GM10248 (cell line): Measurements from ENCODE around the gene IL23R.

Experiments
- CTCF ChIA-PET: fragments of 300-600 bp; sonication (Branson Sonifier 250); formaldehyde crosslinking; extraction: SDS; loops from one replicate; lab custom pipeline; 2021; ENCODE audit warnings: antibody characterized with exemption; lab: Yijun Ruan, JAX
- POLR2A ChIA-PET: fragments of 350-650 bp; sonication (Branson Sonifier 250); formaldehyde crosslinking; extraction: SDS; loops from one replicate; lab custom pipeline; 2020; ENCODE audit warnings: antibody characterized with exemption; lab: Yijun Ruan, JAX
- DNase-seq: peaks from one replicate; pipeline ENCODE4 v3.0.0; 2012; ENCODE audit errors: extremely low spot score
- CTCF ChIP-seq: IDR thresholded peaks from 2 replicates; pipeline ENCODE4 v1.5.1; 2012; ENCODE audit warnings: mild to moderate bottlenecking, low read depth; ENCODE audit errors: extremely low read depth, missing control alignments, control extremely low read depth

Gene IL23R

GRCh38 chr1:67228791-67229190, 62.5 kb downstream of the IL23R start:
- ChIA-PET CTCF (interaction anchor here (1.5 to 3.1 kb wide), 3 partner anchors 16 to 272 kb away, joined by 3 to 23 read pairs (median 6); no protein-coding TSS in a partner anchor), POLR2A (no interaction called here)
- no peak for DNase-seq
- TF ChIP-seq CTCF, result no peak

GRCh38 chr1:67230539-67230938, 64.3 kb downstream of the IL23R start:
- POLR2A ChIA-PET, result no interaction called here
- TF ChIP-seq CTCF, result no peak
- no peak for DNase-seq
- CTCF ChIA-PET, result interaction anchor here (3.1 kb wide), 1 partner anchor 18 kb away, joined by 23 read pairs; no protein-coding TSS in a partner anchor

- POLR2A ChIA-PET, result no interaction called here
- DNase-seq, result no peak
- CTCF ChIA-PET, result no interaction called here
- TF ChIP-seq CTCF, result no peak
These were observed 70.0 kb downstream of the IL23R start for GRCh38 chr1:67236277-67236676.

GRCh38 chr1:67239738-67240137, 73.5 kb downstream of the IL23R start:
- no peak for DNase-seq
- no peak for TF ChIP-seq CTCF
- CTCF ChIA-PET, result interaction anchor here (1.1 to 3.4 kb wide), 2 partner anchors 13 to 27 kb away, joined by 3 to 18 read pairs; no protein-coding TSS in a partner anchor
- POLR2A ChIA-PET, result no interaction called here

- no peak for DNase-seq
- TF ChIP-seq CTCF, result no peak
- POLR2A ChIA-PET, result no interaction called here
- CTCF ChIA-PET, result interaction anchor here (1.7 to 2.6 kb wide), 3 partner anchors 27 to 260 kb away, joined by 4 to 9 read pairs (median 5); no protein-coding TSS in a partner anchor
These were observed 75.0 kb downstream of the IL23R start for GRCh38 chr1:67241200-67241746.

GRCh38 chr1:67242016-67242415, 75.8 kb downstream of the IL23R start:
- ChIA-PET POLR2A (no interaction called here), CTCF (interaction anchor here (1.7 to 2.6 kb wide), 3 partner anchors 28 to 259 kb away, joined by 4 to 9 read pairs (median 5); no protein-coding TSS in a partner anchor)
- no peak for TF ChIP-seq CTCF
- DNase-seq, result no peak
